WTC11 (cell line): ENCODE data around the gene GOLGA6L2.

Experiments
- ATF2 ChIP-seq: sonication (generic); formaldehyde crosslinking; IDR thresholded peaks from 2 replicates; pipeline ENCODE4 v1.8.1; 2022; ENCODE audit warnings: low read depth, missing genetic modification reagents, borderline replicate concordance
- ATF3 ChIP-seq: sonication (generic); formaldehyde crosslinking; conservative IDR thresholded peaks from 2 replicates; pipeline ENCODE4 v1.8.1; 2022; ENCODE audit warnings: mild to moderate bottlenecking, missing genetic modification reagents
- CREB1 ChIP-seq: sonication (generic); formaldehyde crosslinking; IDR thresholded peaks from 2 replicates; pipeline ENCODE4 v1.8.0; 2023; ENCODE audit warnings: mild to moderate bottlenecking, missing genetic modification reagents
- CTCF ChIP-seq: fragments of 200-600 bp; IDR thresholded peaks from 2 replicates; pipeline ENCODE4 v1.8.0; 2022; ENCODE audit warnings: antibody characterized with exemption
- E2F1 ChIP-seq: sonication (generic); formaldehyde crosslinking; IDR thresholded peaks from 2 replicates; pipeline ENCODE4 v1.8.0; 2022; ENCODE audit warnings: mild to moderate bottlenecking, missing genetic modification reagents
- E2F5 ChIP-seq: sonication (generic); formaldehyde crosslinking; IDR thresholded peaks from 2 replicates; pipeline ENCODE4 v1.8.1; 2022; ENCODE audit warnings: mild to moderate bottlenecking, moderate library complexity, missing genetic modification reagents
- TCF7 ChIP-seq: sonication (generic); formaldehyde crosslinking; IDR thresholded peaks from 2 replicates; pipeline ENCODE4 v1.8.0; 2022; ENCODE audit warnings: mild to moderate bottlenecking, low read depth, missing genetic modification reagents, moderate library complexity
- ZBTB21 ChIP-seq: sonication (generic); formaldehyde crosslinking; IDR thresholded peaks from 2 replicates; pipeline ENCODE4 v1.8.1; 2023; ENCODE audit warnings: mild to moderate bottlenecking, missing genetic modification reagents, borderline replicate concordance

- no peak for TF ChIP-seq ATF3
- no peak for TF ChIP-seq CTCF
- no peak for TF ChIP-seq TCF7 (CRISPR knock-in tag)
- no peak for TF ChIP-seq ATF2 (CRISPR knock-in tag)
- TF ChIP-seq E2F1 = no peak
- no peak for TF ChIP-seq CREB1 (CRISPR knock-in tag)
- TF ChIP-seq E2F5 = no peak
- no peak for TF ChIP-seq ZBTB21 (CRISPR knock-in tag)
These were observed 5.8 kb downstream of the GOLGA6L2 start for GRCh38 chr15:23441204-23441603.
